Tibial artery (tissue), 4 donors: Measurements from ENCODE around the gene ACER3.

ENCODE experiments used
- DNase-seq, 2 donors: peaks; one replicate each; pipeline ENCODE4 v3.0.0-alpha.2; 2019
- H3K27ac ChIP-seq, 2 donors: fragments of 200-600 bp; sonication (generic) in 1 of 2; 1 replicate in 1 of 2; 2 replicates in 1 of 2; pipeline ENCODE4 v1.5.1; 2018 to 2019; ENCODE audit warnings: mild to moderate bottlenecking in 1 of 2
- H3K27me3 ChIP-seq, 2 donors: fragments of 200-600 bp; sonication (generic) in 1 of 2; one replicate each; pipeline versions ENCODE4 v1.5.1 to v1.6.0; 2016 to 2019
- H3K36me3 ChIP-seq, 3 donors: fragments of 200-600 bp; sonication (generic) in 2 of 3; one replicate each; pipeline ENCODE4 v1.5.1; 2016 to 2019; ENCODE audit warnings: mild to moderate bottlenecking in 2 of 3
- H3K4me1 ChIP-seq, 4 donors: fragments of 200-600 bp; sonication (generic) in 2 of 4; 1 replicate in 3 of 4; 2 replicates in 1 of 4; pipeline ENCODE4 v1.5.1; 2016 to 2019
- H3K4me3 ChIP-seq, 2 donors: fragments of 200-600 bp; sonication (generic) in 1 of 2; 1 replicate in 1 of 2; 2 replicates in 1 of 2; pipeline ENCODE4 v1.5.1; 2018 to 2019; ENCODE audit warnings: mild to moderate bottlenecking in 2 of 2
- H3K9me3 ChIP-seq, 3 donors: fragments of 200-600 bp; sonication (generic) in 1 of 3; one replicate each; pipeline ENCODE4 v1.5.1; 2016 to 2019
- CTCF ChIP-seq, 2 experiments: fragments of 200-600 bp in 1 of 2; fragments of 450-650 bp in 1 of 2; IDR thresholded peaks; one replicate each; pipeline ENCODE4 v1.5.1; 2017 to 2019; ENCODE audit warnings: antibody characterized with exemption in 2 of 2, mild to moderate bottlenecking in 1 of 2, moderate library complexity in 1 of 2
- intact Hi-C: fragments of 100-400 bp; cut with DNase I; formaldehyde crosslinking; loops from one replicate; pipeline ENCODE4 v1.15.0; 2023; ENCODE audit warnings: low total_unique reads

ACER3 gene

GRCh38 chr11:76980196-76980595, 119.5 kb downstream of the ACER3 start:
- intact Hi-C loops: no loop called here
- Histone ChIP-seq H3K9me3 (no peaks in the 10 kb centered on the region), H3K4me3 (no peak overlapping the region), H3K36me3 (peaks cover 0 to 18% (median 4%) of the 10 kb centered on the region in 3 donors), H3K27ac (no peak overlapping the region), H3K27me3 (no peaks in the 10 kb centered on the region), H3K4me1 (peaks cover 0 to 16% (median 4%) of the 10 kb centered on the region in 4 donors)
- no peak for DNase-seq
- TF ChIP-seq CTCF (IDR thresholded peaks at IDR 0.05): no peak

GRCh38 chr11:76984743-76985142, 124.0 kb downstream of the ACER3 start:
- no peak overlapping the region for H3K4me3 ChIP-seq
- peaks cover 0 to 4% (median 0%) of the 10 kb centered on the region in 3 donors for H3K36me3 ChIP-seq
- no peak overlapping the region for H3K27ac ChIP-seq
- no peaks in the 10 kb centered on the region for H3K9me3 ChIP-seq
- TF ChIP-seq CTCF (IDR thresholded peaks at IDR 0.05): no peak
- H3K27me3 ChIP-seq: no peaks in the 10 kb centered on the region
- no peak for DNase-seq
- H3K4me1 ChIP-seq: no peaks in the 10 kb centered on the region
- intact Hi-C loops: no loop called here

GRCh38 chr11:76987203-76987602, 126.5 kb downstream of the ACER3 start:
- no peak for TF ChIP-seq CTCF (IDR thresholded peaks at IDR 0.05)
- H3K4me3 ChIP-seq: no peak overlapping the region
- H3K36me3 ChIP-seq: peaks cover 0 to 5% (median 4%) of the 10 kb centered on the region in 3 donors
- H3K27me3 ChIP-seq: no peaks in the 10 kb centered on the region
- H3K27ac ChIP-seq: no peak overlapping the region
- H3K4me1 ChIP-seq: no peaks in the 10 kb centered on the region
- no peak for DNase-seq
- intact Hi-C loops: no loop called here
- H3K9me3 ChIP-seq: no peaks in the 10 kb centered on the region

GRCh38 chr11:76990628-76991027, 129.9 kb downstream of the ACER3 start:
- no peaks in the 10 kb centered on the region for H3K27me3 ChIP-seq
- intact Hi-C loops: no loop called here
- no peak overlapping the region for H3K27ac ChIP-seq
- no peak overlapping the region for H3K4me3 ChIP-seq
- H3K4me1 ChIP-seq: no peaks in the 10 kb centered on the region
- no peak for TF ChIP-seq CTCF (IDR thresholded peaks at IDR 0.05)
- H3K36me3 ChIP-seq: peaks cover 5 to 16% (median 6%) of the 10 kb centered on the region in 3 donors
- no peaks in the 10 kb centered on the region for H3K9me3 ChIP-seq
- DNase-seq: no peak

- intact Hi-C loops: no loop called here
Observed at GRCh38 chr11:76995081-76995576, 134.4 kb downstream of the ACER3 start.

More at GRCh38 chr11:76995081-76995576, 134.4 kb downstream of the ACER3 start:
- H3K4me3 ChIP-seq: no peak overlapping the region
- no peaks in the 10 kb centered on the region for H3K9me3 ChIP-seq
- no peak overlapping the region for H3K27ac ChIP-seq
- H3K36me3 ChIP-seq: peaks cover 5 to 12% (median 6%) of the 10 kb centered on the region in 3 donors
- DNase-seq: no peak
- no peak for TF ChIP-seq CTCF (IDR thresholded peaks at IDR 0.05)
- H3K4me1 ChIP-seq: no peaks in the 10 kb centered on the region
- H3K27me3 ChIP-seq: no peaks in the 10 kb centered on the region
